HG03469 (cell line): ENCODE results near the gene ADARB2.

Experiments used
- ATAC-seq: cut with Tn5 transposase; IDR thresholded peaks from one replicate; pipeline ENCODE4 v1.9.1; 2021; ENCODE audit warnings: mild to moderate bottlenecking, moderate library complexity, moderate number of reproducible peaks; ENCODE audit not compliant: unreplicated experiment

ADARB2 gene

DNA sequence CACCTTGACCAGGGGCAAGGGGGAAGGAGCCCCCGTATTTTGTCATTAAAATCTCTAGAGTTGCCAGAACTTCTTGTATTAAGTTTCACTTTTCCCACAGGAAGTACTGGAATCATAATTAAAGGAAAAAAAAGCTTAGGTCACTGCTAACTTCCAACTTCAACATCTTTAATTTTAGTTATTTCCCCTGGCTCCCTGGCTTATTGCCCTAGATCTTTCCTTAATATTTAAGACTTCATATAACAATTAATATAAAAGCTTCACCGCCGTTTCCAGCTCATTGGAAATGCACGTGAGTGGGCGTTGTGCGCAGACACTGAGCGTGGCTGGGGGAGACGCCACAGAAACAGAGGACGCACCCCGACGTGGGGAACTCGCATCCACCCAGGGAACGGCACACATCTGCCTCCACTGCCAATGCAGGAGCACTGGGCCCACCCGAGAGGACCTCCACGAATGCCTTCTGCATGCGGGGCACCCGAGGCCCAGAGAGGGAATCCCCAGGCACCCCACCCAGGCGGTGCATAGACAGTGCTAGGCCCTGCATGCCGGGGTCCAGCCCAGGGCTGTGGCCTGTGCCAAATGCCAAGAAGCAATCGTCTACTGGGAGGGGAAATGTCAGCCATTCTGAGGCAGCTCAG lies 72.2 kb downstream of the ADARB2 start:
- ATAC-seq = no peak

DNA sequence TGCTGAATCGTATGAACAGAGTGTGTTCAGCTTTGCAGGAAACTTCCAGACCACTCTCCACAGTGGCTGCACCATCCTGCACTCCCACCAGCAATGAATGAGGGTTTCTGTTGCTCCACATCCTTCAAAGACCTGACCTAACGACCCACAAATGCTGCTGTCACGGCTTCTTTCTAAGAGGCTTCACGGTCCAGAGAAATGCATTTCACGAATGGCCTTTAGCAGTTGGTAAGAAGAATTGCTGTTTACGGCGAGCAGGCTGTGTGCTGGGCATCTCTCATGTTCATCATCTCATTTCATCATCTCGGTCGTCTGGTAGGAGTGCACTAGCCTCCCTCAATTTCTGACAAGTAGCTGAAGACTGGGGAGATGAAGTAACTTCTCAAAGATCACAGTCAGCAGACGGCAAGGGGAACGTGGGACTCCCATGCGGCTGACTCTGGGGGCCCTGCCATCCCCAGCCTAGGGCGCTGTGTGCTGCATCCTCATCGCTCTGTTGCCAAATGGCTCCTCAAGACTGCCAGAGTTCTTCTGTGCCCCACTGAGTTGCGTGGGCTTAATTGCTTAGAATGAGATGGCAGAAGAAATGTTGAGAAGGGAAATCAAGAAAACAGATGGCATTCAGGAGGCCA lies 72.9 kb downstream of the ADARB2 start:
- ATAC-seq = no peak

DNA sequence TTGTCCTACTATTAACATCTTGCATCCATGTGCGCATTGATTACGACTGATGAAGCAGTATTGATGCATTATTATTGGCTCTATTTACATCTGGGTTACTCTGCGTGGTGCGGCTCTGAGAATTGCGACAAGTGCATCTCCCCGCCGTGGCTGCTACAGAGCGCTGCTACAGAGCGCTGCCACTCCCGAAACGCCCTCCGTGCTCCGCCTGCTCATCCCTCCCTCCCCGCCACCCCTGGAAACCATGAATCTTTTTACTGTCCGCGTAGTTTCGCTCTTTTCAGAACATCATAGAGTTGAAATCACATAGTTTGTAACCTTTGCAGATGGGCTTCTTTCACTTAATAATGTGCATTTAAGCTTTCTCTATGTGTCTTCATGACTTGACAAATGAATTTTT lies 74.1 kb downstream of the ADARB2 start:
- no peak for ATAC-seq

DNA sequence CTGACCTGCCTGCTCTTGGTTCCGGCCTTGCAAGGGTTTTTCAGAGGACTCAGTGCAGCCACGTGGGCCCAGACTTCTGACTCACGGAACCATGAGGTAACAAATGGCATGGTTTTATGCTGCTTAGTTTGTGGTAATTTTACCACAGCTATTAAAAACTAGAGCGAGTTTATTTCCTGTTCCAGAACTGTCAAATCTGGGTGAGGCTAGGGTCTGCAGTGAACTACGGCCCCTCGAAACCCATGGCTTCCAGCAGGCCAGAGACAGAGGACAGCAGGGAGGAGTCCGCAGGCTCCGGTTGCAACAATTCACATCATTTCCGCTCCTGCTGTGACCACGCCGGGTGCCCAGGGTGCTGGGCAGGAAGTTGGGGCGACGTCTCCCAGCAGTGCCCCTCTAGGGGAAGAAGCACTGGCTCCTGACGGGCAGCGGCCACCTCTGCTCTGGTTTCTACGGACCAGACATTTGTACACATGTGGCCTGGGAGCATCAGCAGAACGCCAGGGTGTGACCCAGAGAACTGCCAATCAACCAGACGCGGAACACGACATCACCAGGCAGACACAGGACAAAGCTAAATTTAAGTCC lies 74.8 kb downstream of the ADARB2 start:
- ATAC-seq = no peak

GRCh38 chr10:1661859-1662437 lies 75.4 kb downstream of the ADARB2 start:
- ATAC-seq = peak; percentile 70

DNA sequence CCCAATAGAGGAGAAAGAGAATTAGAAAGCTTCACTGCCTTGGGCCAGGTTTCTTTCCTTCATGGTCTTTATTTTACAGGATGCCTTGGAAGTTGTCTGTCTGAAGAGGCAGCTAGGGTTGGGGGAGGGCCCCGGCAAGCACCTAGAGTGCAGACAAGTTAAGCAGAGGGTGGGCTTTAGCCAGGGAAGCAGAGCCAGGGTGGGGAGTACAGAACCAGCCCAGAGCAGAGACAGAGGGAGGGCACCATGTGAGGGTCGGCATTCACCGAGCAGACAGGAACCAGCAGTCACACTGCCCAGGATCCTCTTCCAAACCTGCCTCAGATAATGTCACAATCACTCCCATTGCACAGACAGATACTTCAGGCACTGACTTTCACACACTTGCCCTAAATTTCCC lies 75.9 kb downstream of the ADARB2 start:
- ATAC-seq = no peak

GRCh38 chr10:1660815-1661214 lies 76.5 kb downstream of the ADARB2 start:
- ATAC-seq = no peak

DNA sequence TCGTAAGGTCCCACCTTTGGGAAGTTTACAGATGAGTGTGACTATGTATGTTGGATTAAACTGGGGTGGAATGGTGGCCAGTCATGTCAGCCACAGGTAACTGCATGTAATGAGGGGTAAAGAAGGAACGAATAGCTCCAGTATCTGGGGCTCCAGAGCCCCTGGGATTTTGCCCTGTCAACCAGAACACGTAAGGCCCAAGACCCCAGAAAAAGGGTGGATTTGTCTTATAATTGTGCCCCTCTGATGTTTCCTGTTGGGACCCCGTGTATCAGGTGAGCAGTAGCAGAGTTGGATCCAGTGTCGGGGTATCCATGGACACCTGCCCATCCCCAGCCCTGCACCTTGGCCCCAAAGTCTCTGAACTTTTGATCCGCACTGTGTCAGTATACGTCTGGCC lies 76.9 kb downstream of the ADARB2 start:
- no peak for ATAC-seq

DNA sequence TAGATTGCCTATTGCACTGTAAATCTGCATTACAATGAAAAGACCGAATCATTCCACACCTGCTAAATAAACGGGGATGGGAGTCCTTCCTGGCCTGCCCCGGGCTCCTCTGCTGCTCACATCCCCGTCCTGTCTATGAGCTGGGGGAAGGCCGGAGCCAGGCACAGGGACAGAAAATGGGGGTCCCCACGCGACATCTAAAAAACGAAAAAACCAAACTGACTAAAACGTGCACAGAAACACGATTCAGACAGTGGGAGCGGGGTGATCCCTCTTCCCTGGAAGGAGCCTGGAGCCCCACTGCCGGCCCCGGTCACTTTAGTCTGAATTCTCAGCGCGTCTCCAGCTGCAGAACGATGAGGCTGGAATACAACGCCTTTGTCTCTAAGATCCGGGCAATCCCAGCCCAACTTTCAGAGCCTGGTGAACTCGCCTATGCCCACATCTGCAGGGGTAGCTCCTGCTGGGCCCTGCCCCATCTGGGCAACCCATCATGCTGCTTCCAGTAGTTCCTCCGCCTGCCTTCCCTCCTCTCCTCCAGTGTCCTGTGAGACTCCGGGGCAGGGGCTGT lies 78.0 kb downstream of the ADARB2 start:
- no peak for ATAC-seq

DNA sequence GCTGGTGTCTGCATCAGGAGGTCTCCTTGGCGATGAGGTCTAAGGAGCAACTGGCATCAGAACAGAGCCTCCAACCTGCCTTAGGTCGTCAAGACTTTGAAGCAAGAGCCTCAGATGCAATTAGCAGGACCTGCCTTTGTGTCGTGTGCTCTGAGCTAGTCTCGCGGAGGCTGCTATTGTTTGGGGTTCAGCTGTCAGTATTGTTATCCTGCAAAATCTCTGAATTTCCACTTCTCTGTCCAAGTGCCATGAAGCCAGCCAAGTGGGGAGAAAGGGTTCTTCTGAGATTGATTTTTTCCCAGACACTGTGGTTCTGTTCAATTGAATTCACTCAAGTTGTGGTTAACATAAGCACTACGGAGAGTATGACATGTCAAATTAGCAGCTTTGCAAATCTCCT lies 78.7 kb downstream of the ADARB2 start:
- ATAC-seq = no peak

- no peak for ATAC-seq
Observed at GRCh38 chr10:1657479-1657878, 79.8 kb downstream of the ADARB2 start.

DNA sequence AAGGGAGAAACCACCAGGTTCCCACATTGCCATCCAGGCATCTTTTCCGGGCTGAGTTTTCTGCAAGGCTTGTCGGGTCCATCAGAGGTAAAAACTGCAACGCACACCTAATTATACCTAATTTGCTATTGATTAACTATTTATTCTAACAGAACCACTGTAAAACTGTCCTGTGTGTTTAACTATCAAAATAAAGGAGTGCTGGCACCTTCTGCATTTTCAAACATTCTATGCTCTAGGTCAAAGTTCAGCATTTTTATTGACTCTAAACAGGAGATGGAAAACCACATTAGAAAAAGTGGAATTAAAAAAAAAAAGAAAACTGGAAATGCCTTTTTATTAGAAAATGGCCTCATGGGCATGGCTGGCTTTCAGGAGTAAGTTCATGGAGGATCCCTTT lies 82.0 kb downstream of the ADARB2 start:
- no peak for ATAC-seq

- no peak for ATAC-seq
Observed at GRCh38 chr10:1654811-1655356, 82.4 kb downstream of the ADARB2 start.

DNA sequence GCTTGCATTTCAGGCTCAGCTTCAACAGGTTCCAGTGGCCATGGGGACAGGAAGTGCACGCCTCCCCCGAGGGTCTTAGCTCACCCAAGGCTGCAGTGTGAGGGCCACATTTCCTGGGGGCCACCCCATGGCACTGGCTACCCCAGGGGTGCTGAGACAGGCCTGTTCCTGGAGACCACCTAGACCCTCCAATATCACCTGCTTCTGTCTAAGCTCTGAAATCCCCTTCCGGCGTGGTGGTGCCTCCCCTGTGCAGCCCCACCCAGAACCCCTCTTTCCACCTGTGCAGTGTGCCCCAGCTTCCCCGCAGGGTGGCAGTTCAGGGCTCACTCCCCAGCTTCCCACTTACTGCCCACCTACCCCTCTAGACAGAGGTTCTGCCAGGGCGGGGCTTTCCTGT lies 83.1 kb downstream of the ADARB2 start:
- ATAC-seq = no peak

- ATAC-seq = no peak
Observed at GRCh38 chr10:1653321-1653720, 84.0 kb downstream of the ADARB2 start.

DNA sequence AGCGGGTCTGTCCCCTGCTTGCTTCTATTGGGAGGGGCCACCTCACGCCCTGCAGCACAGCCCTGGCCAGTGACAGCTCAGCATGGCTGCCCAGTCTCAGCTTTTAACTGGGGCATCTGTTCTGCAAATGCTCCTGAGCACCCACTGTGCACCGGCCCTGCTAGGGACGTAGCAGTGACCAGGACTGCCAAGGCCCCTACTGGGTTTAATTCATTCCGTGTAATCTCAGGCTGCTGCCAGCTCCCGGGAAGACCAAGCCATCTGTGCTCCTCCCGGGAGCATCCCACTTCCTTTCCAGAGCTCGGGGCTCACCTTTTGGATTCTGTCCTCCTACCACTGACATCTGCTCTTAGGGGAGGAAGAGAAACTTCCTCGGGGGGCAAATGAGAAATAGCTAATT lies 85.2 kb downstream of the ADARB2 start:
- ATAC-seq = no peak

DNA sequence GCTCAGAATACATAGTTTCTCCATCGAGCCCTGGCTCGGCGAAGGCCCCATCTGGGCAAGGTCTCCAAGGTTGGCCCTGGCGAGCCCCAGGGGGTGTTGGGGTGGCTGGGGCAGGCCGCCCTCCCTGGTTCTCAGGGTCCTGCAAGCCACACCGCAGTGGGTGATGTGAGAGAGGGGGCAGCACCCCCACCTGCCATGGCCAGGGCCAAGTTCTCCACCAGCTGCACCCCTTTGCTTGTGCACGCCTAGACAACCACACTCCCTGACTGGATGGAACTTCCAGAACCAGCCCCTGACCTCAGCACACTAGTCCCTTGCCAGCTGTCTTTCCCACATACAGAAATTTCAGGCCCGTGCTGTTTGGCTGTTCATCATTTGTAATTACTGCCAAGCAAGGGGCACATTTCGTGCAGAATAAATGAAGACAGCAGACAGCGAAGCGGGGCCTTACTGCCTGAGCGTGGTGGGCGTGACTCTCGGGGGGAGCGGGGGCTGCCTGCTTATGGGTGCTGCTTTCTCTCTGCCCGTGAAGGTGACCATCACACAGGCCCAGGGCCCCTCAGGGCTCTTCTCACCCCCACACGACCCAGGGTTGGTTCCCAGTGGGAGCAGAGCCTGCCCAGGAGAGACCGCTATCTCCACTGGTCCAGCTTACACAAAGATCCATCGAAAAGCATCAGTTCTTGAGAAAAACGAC lies 85.9 kb downstream of the ADARB2 start:
- ATAC-seq = no peak

GRCh38 chr10:1650542-1651269 lies 86.6 kb downstream of the ADARB2 start:
- no peak for ATAC-seq

DNA sequence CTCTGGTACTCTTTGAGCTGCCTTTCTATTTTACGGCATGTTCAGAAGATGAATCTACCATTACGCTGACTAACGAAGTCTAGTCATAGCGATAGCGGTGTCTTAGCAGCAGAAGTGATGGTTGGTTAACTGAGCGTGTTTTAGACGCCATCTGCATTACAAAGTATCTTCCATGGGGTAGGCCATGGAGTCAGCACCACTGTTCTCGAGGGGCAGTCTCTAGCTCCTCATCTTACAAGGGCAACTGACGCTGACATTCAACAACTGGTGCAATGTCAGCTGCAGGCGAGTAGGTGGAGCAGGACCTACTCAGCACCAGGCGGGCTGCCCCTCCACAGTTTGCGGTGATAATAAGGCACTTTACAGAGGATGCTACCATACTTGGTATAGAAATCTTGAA lies 88.7 kb downstream of the ADARB2 start:
- no peak for ATAC-seq

DNA sequence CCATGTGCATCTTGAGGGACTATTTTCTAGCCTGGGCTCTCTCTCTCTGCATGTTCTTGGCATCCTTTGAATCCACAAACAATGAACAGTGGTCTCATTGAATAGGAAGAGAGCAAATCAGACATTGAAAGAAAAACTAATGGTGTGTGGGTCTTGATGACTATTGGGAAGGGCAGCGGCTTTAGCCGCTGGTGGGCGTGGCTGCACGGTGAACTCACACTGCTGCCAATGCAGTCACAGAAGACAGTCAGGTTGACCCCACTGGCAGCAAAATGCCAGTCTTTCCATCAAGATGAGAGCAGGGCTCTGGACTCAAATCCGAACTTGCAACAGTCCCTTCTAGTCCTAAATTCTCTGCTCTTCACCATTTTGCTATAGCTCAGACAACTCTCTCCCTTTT lies 91.0 kb downstream of the ADARB2 start:
- ATAC-seq = no peak
